Calu3 (cell line): Measurements from ENCODE around the gene SHKBP1. TPM values are rescaled to one million over a fixed set of nuclear protein-coding genes. Genes with fewer than 3 reads are reported as not detected.
"Not testable (repeated sequence)": the region's sequence is repeated elsewhere in the genome, so short reads cannot be mapped to it uniquely, and the experiment has no call there.

Experiments
- BruUV-seq: library from RNA; stranded (reverse); fragments of 400-500 nt; replicated peaks from 2 replicates; lab custom pipeline; 2021; lab: Mats Ljungman, UMichigan
- CTCF ChIA-PET: fragments of 300-600 bp; sonication (Branson Sonifier 250); formaldehyde crosslinking; loops from one replicate; lab custom pipeline; 2022; ENCODE audit warnings: antibody characterized with exemption; lab: Charles Lee
- DNase-seq: peaks from one replicate; pipeline ENCODE4 v3.0.0; 2022
- H3K27ac Mint-ChIP-seq: one replicate; pipeline ENCODE4 v1.8.0; 2022; ENCODE audit warnings: mixed read lengths; ENCODE audit not compliant: unreplicated experiment
- H3K27me3 Mint-ChIP-seq: one replicate; pipeline ENCODE4 v1.8.0; 2022; ENCODE audit warnings: mixed read lengths; ENCODE audit not compliant: unreplicated experiment
- H3K36me3 Mint-ChIP-seq: one replicate; pipeline ENCODE4 v1.8.0; 2022; ENCODE audit warnings: mild to moderate bottlenecking, moderate library complexity, mixed read lengths; ENCODE audit not compliant: insufficient read depth, unreplicated experiment
- H3K4me1 Mint-ChIP-seq: one replicate; pipeline ENCODE4 v1.8.0; 2022; ENCODE audit warnings: mild to moderate bottlenecking, low read depth, mixed read lengths; ENCODE audit not compliant: unreplicated experiment
- H3K4me3 Mint-ChIP-seq: one replicate; pipeline ENCODE4 v1.8.0; 2022; ENCODE audit warnings: mild to moderate bottlenecking, low read depth, moderate library complexity, mixed read lengths; ENCODE audit not compliant: unreplicated experiment
- H3K9me3 Mint-ChIP-seq: one replicate; pipeline ENCODE4 v1.8.0; 2022; ENCODE audit warnings: low read depth, mixed read lengths; ENCODE audit not compliant: unreplicated experiment
- CTCF ChIP-seq: fragments of 200-600 bp; IDR thresholded peaks from one replicate; pipeline ENCODE4 v1.8.0; 2022; ENCODE audit warnings: antibody characterized with exemption; ENCODE audit not compliant: unreplicated experiment
- intact Hi-C: fragments of 100-400 bp; cut with micrococcal nuclease; formaldehyde crosslinking; loops from one replicate; pipeline ENCODE4 v1.10.0; 2022; ENCODE audit not compliant: unreplicated experiment
- total RNA-seq: library from RNA; stranded (reverse); gene quantifications from 2 replicates; pipeline ENCODE4 v1.2.3, GENCODE V29; 2022

Gene SHKBP1
- total RNA-seq, 1 experiment from 2014 or later = 117 TPM

DNA sequence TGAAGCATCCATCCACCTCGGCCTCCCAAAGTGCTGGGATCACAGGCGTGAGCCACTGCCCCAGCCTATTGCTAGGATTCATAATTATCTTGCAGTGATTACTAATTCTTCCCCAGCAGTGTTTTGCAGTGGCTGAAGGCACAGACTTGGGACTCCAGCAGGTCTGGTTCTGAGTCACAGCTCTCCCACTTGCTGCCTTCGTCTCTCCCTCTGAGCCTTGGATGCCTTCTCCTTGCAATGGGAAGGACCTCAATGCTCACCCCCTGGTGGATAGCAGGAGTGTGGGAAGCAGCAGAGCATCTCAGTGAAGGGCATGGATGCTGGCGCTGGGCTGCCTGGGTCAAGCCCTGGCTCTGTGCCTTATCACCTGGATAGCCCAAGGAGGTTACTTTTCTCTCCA is 37.6 kb upstream of the SHKBP1 start:
- intact Hi-C loops = no loop called here
- H3K9me3 Mint-ChIP-seq = no peaks in the 10 kb centered on the region
- H3K4me3 Mint-ChIP-seq = no peak overlapping the region
- peaks cover 29% of the 10 kb centered on the region for H3K27me3 Mint-ChIP-seq
- TF ChIP-seq CTCF = no peak
- no peak for DNase-seq
- CTCF ChIA-PET = no interaction called here
- BruUV-seq = no TSS peak
- H3K27ac Mint-ChIP-seq = no peak overlapping the region
- peaks cover 7% of the 10 kb centered on the region for H3K4me1 Mint-ChIP-seq
- H3K36me3 Mint-ChIP-seq = no peaks in the 10 kb centered on the region

DNA sequence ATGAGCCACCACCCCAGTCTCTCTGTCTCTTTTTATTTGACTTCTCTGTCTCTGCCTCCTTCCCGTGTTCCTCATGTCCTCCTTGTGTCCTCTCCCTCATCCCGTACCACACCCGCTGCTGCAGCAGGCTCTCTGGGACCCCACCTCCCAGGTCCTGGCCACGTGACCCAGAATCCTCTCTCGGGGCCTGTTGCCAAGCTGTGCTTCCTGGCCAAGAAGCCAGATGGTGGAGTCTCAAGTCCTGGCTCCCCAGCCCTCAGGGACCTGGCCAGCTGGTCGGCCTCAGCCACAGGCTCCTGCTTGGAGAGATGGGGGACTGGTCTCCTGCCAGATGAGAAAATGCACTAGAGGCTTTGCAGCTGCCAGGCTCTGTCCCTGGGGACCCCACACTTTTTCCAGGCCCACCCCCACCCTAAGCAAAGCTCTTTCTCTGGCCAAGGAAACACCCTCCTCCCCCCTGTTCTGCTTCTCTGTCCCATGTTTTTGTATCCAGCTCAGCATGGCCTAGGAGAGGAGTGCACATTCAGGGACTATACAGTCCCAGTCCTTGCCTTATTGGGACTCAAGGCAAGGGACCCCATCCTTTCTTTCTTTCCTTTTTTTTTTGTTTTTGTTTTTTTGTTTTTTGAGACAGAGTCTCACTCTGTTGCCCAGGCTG is 34.3 kb upstream of the SHKBP1 start:
- H3K27ac Mint-ChIP-seq = no peak overlapping the region
- no TSS peak for BruUV-seq

GRCh38 chr19:40543029-40543597 is 33.6 kb upstream of the SHKBP1 start:
- TF ChIP-seq CTCF = no peak
- Mint-ChIP-seq H3K36me3 (no peaks in the 10 kb centered on the region), H3K27me3 (peaks cover 12% of the 10 kb centered on the region), H3K4me1 (peaks cover 7% of the 10 kb centered on the region), H3K9me3 (no peaks in the 10 kb centered on the region), H3K27ac (no peak overlapping the region), H3K4me3 (no peak overlapping the region)
- CTCF ChIA-PET = no interaction called here
- no TSS peak for BruUV-seq
- no peak for DNase-seq
- intact Hi-C loops = no loop called here

More for the DNA sequence above, 34.3 kb upstream of the SHKBP1 start:
- H3K27me3 Mint-ChIP-seq = peaks cover 20% of the 10 kb centered on the region
- H3K4me1 Mint-ChIP-seq = peaks cover 7% of the 10 kb centered on the region
- no peak for TF ChIP-seq CTCF
- H3K9me3 Mint-ChIP-seq = no peaks in the 10 kb centered on the region
- DNase-seq = no peak
- CTCF ChIA-PET = interaction anchor here (1.8 kb wide), 1 partner anchor 10 kb away, joined by 10 read pairs; no protein-coding TSS in a partner anchor
- no peaks in the 10 kb centered on the region for H3K36me3 Mint-ChIP-seq
- intact Hi-C loops = no loop called here
- H3K4me3 Mint-ChIP-seq = no peak overlapping the region

GRCh38 chr19:40546153-40546841 is 30.4 kb upstream of the SHKBP1 start:
- intact Hi-C loops = loop anchor here (5.0 kb wide), 1 partner anchor 51 kb away; no protein-coding TSS in a partner anchor
- H3K27me3 Mint-ChIP-seq = peaks cover 41% of the 10 kb centered on the region
- CTCF ChIA-PET = interaction anchor here (0.7 to 1.0 kb wide), 3 partner anchors 25 to 421 kb away, joined by 3 read pairs; no protein-coding TSS in a partner anchor
- H3K27ac Mint-ChIP-seq, H3K4me1 Mint-ChIP-seq, H3K4me3 Mint-ChIP-seq, DNase-seq, H3K36me3 Mint-ChIP-seq, BruUV-seq, H3K9me3 Mint-ChIP-seq: not testable (repeated sequence)

DNA sequence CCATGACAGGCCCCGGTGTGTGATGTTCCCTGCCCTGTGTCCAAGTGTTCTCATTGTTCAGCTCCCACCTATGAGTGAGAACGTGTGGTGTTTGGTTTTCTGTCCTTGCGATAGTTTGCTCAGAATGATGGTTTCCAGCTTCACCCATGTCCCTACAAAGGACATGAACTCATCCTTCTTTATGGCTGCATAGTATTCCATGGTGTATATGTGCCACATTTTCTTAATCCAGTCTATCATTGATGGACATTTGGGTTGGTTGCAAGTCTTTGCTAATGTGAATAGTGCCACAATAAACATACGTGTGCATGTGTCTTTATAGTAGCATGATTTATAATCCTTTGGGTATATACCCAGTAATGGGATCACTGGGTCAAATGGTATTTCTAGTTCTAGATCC is 29.5 kb upstream of the SHKBP1 start:
- BruUV-seq, H3K4me1 Mint-ChIP-seq, H3K4me3 Mint-ChIP-seq, H3K27ac Mint-ChIP-seq, H3K9me3 Mint-ChIP-seq, DNase-seq, H3K36me3 Mint-ChIP-seq, CTCF ChIA-PET: not testable (repeated sequence)
- H3K27me3 Mint-ChIP-seq = peaks cover 39% of the 10 kb centered on the region
- intact Hi-C loops = loop anchor here (5.0 kb wide), 1 partner anchor 50 kb away; no protein-coding TSS in a partner anchor
